ENCODE measurements around the gene NOSIP.

NOSIP gene

GRCh38 chr19:49591731-49592485 is 11.6 kb upstream of the NOSIP start:
- TF ChIP-seq EZH2 (IDR thresholded peaks at IDR 0.05) (no peak), FOXP2 (optimal IDR thresholded peaks at IDR 0.05; ENCODE audit: control extremely low read depth, extremely low read length, insufficient read depth) (peak; percentile 7), POLR2AphosphoS5 (IDR thresholded peaks at IDR 0.05; ENCODE audit: borderline replicate concordance, low read depth, low read length) (peak; percentile 56)
- Histone ChIP-seq H3K4me3 (peak overlapping the region; percentile 100), H3K9ac (ENCODE audit: insufficient read length) (peak overlapping the region; percentile 78), H3K9me3 (ENCODE audit: low read depth, low read length) (no peaks in the 10 kb centered on the region), H3K36me3 (ENCODE audit: insufficient read depth, low read length) (peaks cover 29% of the 10 kb centered on the region), H3K27ac (peak overlapping the region; percentile 81; the same call in 1 of the 2 replicates)
- DNase-seq (ENCODE audit: low read depth, low spot score) = no peak

- H3K9ac ChIP-seq (ENCODE audit: insufficient read length) = peak within 1 kb of the TSS; percentile 96
- no peak for DNase-seq (ENCODE audit: low read depth, low spot score)
- no peaks in the 10 kb centered on the region for H3K9me3 ChIP-seq (ENCODE audit: low read depth, low read length)
- H3K4me3 ChIP-seq = peak within 1 kb of the TSS; percentile 100
- H3K27ac ChIP-seq = peak within 1 kb of the TSS; percentile 96
- TF ChIP-seq POLR2AphosphoS5 (IDR thresholded peaks at IDR 0.05; ENCODE audit: borderline replicate concordance, low read depth, low read length) = peak; percentile 51; the same call in 1 of the 2 replicates
- TF ChIP-seq FOXP2 (optimal IDR thresholded peaks at IDR 0.05; ENCODE audit: control extremely low read depth, extremely low read length, insufficient read depth) = no peak
- H3K36me3 ChIP-seq (ENCODE audit: insufficient read depth, low read length) = peaks cover 23% of the 10 kb centered on the region
Measured at GRCh38 chr19:49590971-49591730, 10.8 kb upstream of the NOSIP start, which contains the start of gene PRR12. Gene PRR12 (plus strand): TSS chr19:49591182. CDS start chr19:49591655, 473 bp downstream.

- Histone ChIP-seq H3K4me3 (peak overlapping the region; percentile 100), H3K36me3 (ENCODE audit: insufficient read depth, low read length) (peaks cover 15% of the 10 kb centered on the region), H3K9ac (ENCODE audit: insufficient read length) (peak overlapping the region; percentile 96), H3K9me3 (ENCODE audit: low read depth, low read length) (no peaks in the 10 kb centered on the region), H3K27ac (peak overlapping the region; percentile 96)
- TF ChIP-seq EZH2 (IDR thresholded peaks at IDR 0.05) (no peak), FOXP2 (optimal IDR thresholded peaks at IDR 0.05; ENCODE audit: control extremely low read depth, extremely low read length, insufficient read depth) (peak; percentile 78), POLR2AphosphoS5 (IDR thresholded peaks at IDR 0.05; ENCODE audit: borderline replicate concordance, low read depth, low read length) (peak; percentile 99)
- DNase-seq (ENCODE audit: low read depth, low spot score) = peak; percentile 98
Measured at GRCh38 chr19:49590071-49590970, 10.0 kb upstream of the NOSIP start.

GRCh38 chr19:49589502-49589905 is 9.1 kb upstream of the NOSIP start:
- no peak for DNase-seq (ENCODE audit: low read depth, low spot score)
- no peak overlapping the region for H3K4me3 ChIP-seq

DNA sequence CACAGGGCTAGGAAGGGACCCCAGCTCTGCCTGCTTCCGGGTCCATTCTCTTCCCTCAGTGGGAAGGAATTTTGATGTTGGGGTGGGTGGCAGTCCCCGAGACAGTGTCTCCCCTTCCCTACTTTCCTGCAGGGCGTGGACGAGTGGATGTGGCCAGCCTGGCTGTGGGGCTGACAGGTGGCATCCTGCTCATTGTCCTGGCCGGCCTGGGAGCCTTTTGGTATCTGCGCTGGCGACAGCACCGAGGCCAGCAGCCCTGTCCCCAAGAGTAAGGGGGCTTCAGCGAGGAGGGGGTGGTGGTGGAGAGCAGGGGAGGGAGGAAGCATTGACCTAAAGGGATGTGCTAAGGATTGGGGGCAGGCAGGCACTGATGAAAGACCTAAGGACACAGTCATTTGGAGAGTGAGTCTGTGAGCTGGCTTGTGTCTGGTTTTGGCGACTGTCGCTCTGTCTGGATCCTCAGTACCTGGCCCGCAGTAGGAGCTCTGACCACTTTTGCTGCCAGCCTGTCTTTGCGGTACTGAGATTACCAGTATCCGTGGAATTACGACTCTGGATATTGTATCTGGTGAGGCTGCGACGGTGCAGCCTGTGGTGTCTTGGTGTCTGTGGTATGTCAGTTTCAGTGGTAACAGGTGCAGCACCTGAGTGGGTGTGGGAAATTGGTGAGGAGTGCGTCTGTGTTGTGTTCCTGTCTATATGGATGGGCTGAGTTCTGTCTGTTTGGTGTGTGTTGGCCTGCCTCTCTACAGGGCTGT is 8.2 kb upstream of the NOSIP start:
- Histone ChIP-seq H3K9ac (ENCODE audit: insufficient read length) (no peak overlapping the region), H3K27ac (no peak overlapping the region), H3K36me3 (ENCODE audit: insufficient read depth, low read length) (peaks cover under 1% of the 10 kb centered on the region), H3K4me3 (no peak overlapping the region), H3K9me3 (ENCODE audit: low read depth, low read length) (no peaks in the 10 kb centered on the region)
- DNase-seq (ENCODE audit: low read depth, low spot score) = no peak
- TF ChIP-seq EZH2 (IDR thresholded peaks at IDR 0.05) = no peak
- no peak for TF ChIP-seq FOXP2 (optimal IDR thresholded peaks at IDR 0.05; ENCODE audit: control extremely low read depth, extremely low read length, insufficient read depth)
- TF ChIP-seq POLR2AphosphoS5 (IDR thresholded peaks at IDR 0.05; ENCODE audit: borderline replicate concordance, low read depth, low read length) = no peak

More at GRCh38 chr19:49589502-49589905, 9.1 kb upstream of the NOSIP start:
- no peak for TF ChIP-seq FOXP2 (optimal IDR thresholded peaks at IDR 0.05; ENCODE audit: control extremely low read depth, extremely low read length, insufficient read depth)
- no peak for TF ChIP-seq EZH2 (IDR thresholded peaks at IDR 0.05)
- TF ChIP-seq POLR2AphosphoS5 (IDR thresholded peaks at IDR 0.05; ENCODE audit: borderline replicate concordance, low read depth, low read length) = no peak
- Histone ChIP-seq H3K27ac (no peak overlapping the region), H3K9ac (ENCODE audit: insufficient read length) (no peak overlapping the region), H3K9me3 (ENCODE audit: low read depth, low read length) (no peaks in the 10 kb centered on the region), H3K36me3 (ENCODE audit: insufficient read depth, low read length) (peaks cover 10% of the 10 kb centered on the region)

GRCh38 chr19:49587227-49587626 is 6.9 kb upstream of the NOSIP start:
- Histone ChIP-seq H3K9ac (ENCODE audit: insufficient read length) (no peak overlapping the region), H3K36me3 (ENCODE audit: insufficient read depth, low read length) (no peaks in the 10 kb centered on the region), H3K27ac (no peak overlapping the region), H3K9me3 (ENCODE audit: low read depth, low read length) (no peaks in the 10 kb centered on the region), H3K4me3 (no peak overlapping the region)
- TF ChIP-seq FOXP2 (optimal IDR thresholded peaks at IDR 0.05; ENCODE audit: control extremely low read depth, extremely low read length, insufficient read depth) (no peak), EZH2 (IDR thresholded peaks at IDR 0.05) (no peak), POLR2AphosphoS5 (IDR thresholded peaks at IDR 0.05; ENCODE audit: borderline replicate concordance, low read depth, low read length) (no peak)
- DNase-seq (ENCODE audit: low read depth, low spot score) = no peak

DNA sequence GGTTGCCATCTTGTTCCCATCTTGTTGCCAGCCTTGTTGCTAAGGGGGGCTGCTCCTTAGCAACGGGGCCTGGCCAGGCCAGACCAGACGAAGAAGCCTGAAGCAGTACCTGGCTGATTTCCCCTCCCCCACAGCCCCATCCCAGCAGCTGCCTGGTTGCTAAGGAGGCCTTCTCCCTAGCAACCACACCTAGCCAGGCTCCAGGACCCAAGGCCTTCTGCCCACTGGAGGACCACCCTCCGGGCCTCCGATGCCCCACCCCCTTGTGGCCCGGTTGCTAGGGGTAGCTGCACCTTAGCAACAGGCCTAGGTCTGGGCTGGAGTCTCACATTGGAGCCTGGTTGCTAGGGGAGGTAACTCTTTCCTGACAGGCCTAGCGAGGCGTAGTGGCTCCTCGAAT is 4.7 kb upstream of the NOSIP start:
- no peak overlapping the region for H3K27ac ChIP-seq
- DNase-seq (ENCODE audit: low read depth, low spot score) = no peak
- TF ChIP-seq EZH2 (IDR thresholded peaks at IDR 0.05) = no peak
- TF ChIP-seq FOXP2 (optimal IDR thresholded peaks at IDR 0.05; ENCODE audit: control extremely low read depth, extremely low read length, insufficient read depth) = no peak
- no peak for TF ChIP-seq POLR2AphosphoS5 (IDR thresholded peaks at IDR 0.05; ENCODE audit: borderline replicate concordance, low read depth, low read length)
- no peak overlapping the region for H3K9ac ChIP-seq (ENCODE audit: insufficient read length)
- no peaks in the 10 kb centered on the region for H3K9me3 ChIP-seq (ENCODE audit: low read depth, low read length)
- no peaks in the 10 kb centered on the region for H3K36me3 ChIP-seq (ENCODE audit: insufficient read depth, low read length)
- no peak overlapping the region for H3K4me3 ChIP-seq

All from SK-N-MC (cell line).